Renal pelvis (tissue), 12 donors: ENCODE data around the gene GATM. TPM values are rescaled to one million over a fixed set of nuclear protein-coding genes. Genes with fewer than 3 reads are reported as not detected.

ENCODE experiments used
- DNase-seq: peaks from one replicate; pipeline ENCODE4 v3.0.0-alpha.2; 2013
- long read RNA-seq, 16 experiments: transcript quantifications; one replicate each; lab custom pipeline, GENCODE V29; 2026
- polyA plus RNA-seq, 3 donors: library from polyadenylated mRNA; unstranded; fragments of 120-200 nt; gene quantifications; one replicate each; pipeline ENCODE4 v1.2.1, GENCODE V29; 2013; ENCODE audit not compliant: insufficient read length in 3 of 3

Gene GATM
- 100 to 1,000 TPM; 214 to 245 (median 232) TPM for polyA plus RNA-seq
- long read RNA-seq, donor 1, transcript GATM-201 (9 exons, 2,597 nt), result major isoform, 48 of 168 reads
- long read RNA-seq, donor 1, partial matches to known transcripts, result 116 of 168 reads
- long read RNA-seq, donor 1, other reads (novel, unspliced or antisense), result 0 of 168 reads
- long read RNA-seq, donor 2, transcript GATM-201 (9 exons, 2,597 nt), result major isoform, 96 of 118 reads
- long read RNA-seq, donor 2, transcript GATM-207 (8 exons, 3,911 nt), result minor isoform, 5 of 118 reads
- long read RNA-seq, donor 2, partial matches to known transcripts, result 16 of 118 reads
- long read RNA-seq, donor 2, other reads (novel, unspliced or antisense), result 0 of 118 reads
- long read RNA-seq, donor 3, transcript GATM-201 (9 exons, 2,597 nt), result major isoform, 26 of 34 reads
- long read RNA-seq, donor 3, partial matches to known transcripts, result 8 of 34 reads
- long read RNA-seq, donor 3, other reads (novel, unspliced or antisense), result 0 of 34 reads
- long read RNA-seq, donor 4, transcript GATM-201 (9 exons, 2,597 nt), result major isoform, 56 of 283 reads
- long read RNA-seq, donor 4, partial matches to known transcripts, result 225 of 283 reads
- long read RNA-seq, donor 4, other reads (novel, unspliced or antisense), result 0 of 283 reads
- long read RNA-seq, donor 5, transcript GATM-201 (9 exons, 2,597 nt), result major isoform, 26 of 34 reads
- long read RNA-seq, donor 5, partial matches to known transcripts, result 6 of 34 reads
- long read RNA-seq, donor 5, other reads (novel, unspliced or antisense), result 0 of 34 reads
- long read RNA-seq, donor 6, transcript GATM-201 (9 exons, 2,597 nt), result major isoform, 60 of 68 reads
- long read RNA-seq, donor 6, partial matches to known transcripts, result 0 of 68 reads
- long read RNA-seq, donor 6, other reads (novel, unspliced or antisense), result 0 of 68 reads
- long read RNA-seq, donor 7, transcript GATM-207 (8 exons, 3,911 nt), result minor isoform, 8 of 79 reads
- long read RNA-seq, donor 7, transcript GATM-201 (9 exons, 2,597 nt), result major isoform, 48 of 79 reads
- long read RNA-seq, donor 7, partial matches to known transcripts, result 21 of 79 reads
- long read RNA-seq, donor 7, other reads (novel, unspliced or antisense), result 0 of 79 reads
- long read RNA-seq, donor 8, partial matches to known transcripts, result 7 of 10 reads
- long read RNA-seq, donor 8, other reads (novel, unspliced or antisense), result 0 of 10 reads
- long read RNA-seq, donor 9, transcript GATM-201 (9 exons, 2,597 nt), result major isoform, 85 of 303 reads
- long read RNA-seq, donor 9, transcript GATM-207 (8 exons, 3,911 nt), result minor isoform, 5 of 303 reads
- long read RNA-seq, donor 9, partial matches to known transcripts, result 210 of 303 reads
- long read RNA-seq, donor 9, other reads (novel, unspliced or antisense), result 0 of 303 reads
- long read RNA-seq, donor 10, transcript GATM-201 (9 exons, 2,597 nt), result major isoform, 43 of 222 reads
- long read RNA-seq, donor 10, partial matches to known transcripts, result 176 of 222 reads
- long read RNA-seq, donor 10, other reads (novel, unspliced or antisense), result 0 of 222 reads
- long read RNA-seq, donor 11, transcript GATM-201 (9 exons, 2,597 nt), result major isoform, 33 of 48 reads
- long read RNA-seq, donor 11, partial matches to known transcripts, result 15 of 48 reads
- long read RNA-seq, donor 11, other reads (novel, unspliced or antisense), result 0 of 48 reads
- long read RNA-seq, donor 12, transcript GATM-207 (8 exons, 3,911 nt), result minor isoform, 7 of 354 reads
- long read RNA-seq, donor 12, transcript GATM-201 (9 exons, 2,597 nt), result major isoform, 119 of 354 reads
- long read RNA-seq, donor 12, partial matches to known transcripts, result 221 of 354 reads
- long read RNA-seq, donor 12, other reads (novel, unspliced or antisense), result 0 of 354 reads
- long read RNA-seq, donor 13, transcript GATM-201 (9 exons, 2,597 nt), result major isoform, 15 of 17 reads
- long read RNA-seq, donor 13, partial matches to known transcripts, result 0 of 17 reads
- long read RNA-seq, donor 13, other reads (novel, unspliced or antisense), result 0 of 17 reads
- long read RNA-seq, donor 14, result 0 reads
- long read RNA-seq, donor 15, result 0 reads
- long read RNA-seq, donor 16, transcript GATM-201 (9 exons, 2,597 nt), result major isoform, 54 of 232 reads
- long read RNA-seq, donor 16, partial matches to known transcripts, result 176 of 232 reads
- long read RNA-seq, donor 16, other reads (novel, unspliced or antisense), result 0 of 232 reads

GRCh38 chr15:45378149-45378912, at the start of gene GATM:
GATM (minus strand) TSS chr15:45378544; CDS start chr15:45378453, 91 bp downstream.
- DNase-seq, result peak; percentile 76

- DNase-seq, result no peak
These were observed 48.7 kb upstream of the GATM start for GRCh38 chr15:45427085-45427484.

- DNase-seq, result no peak
These were observed 46.8 kb upstream of the GATM start for GRCh38 chr15:45425135-45425534.

GRCh38 chr15:45424429-45424828, 46.1 kb upstream of the GATM start:
- DNase-seq, result no peak

GRCh38 chr15:45417303-45417950, 39.1 kb upstream of the GATM start:
- no peak for DNase-seq

- DNase-seq, result no peak
These were observed 36.0 kb upstream of the GATM start for GRCh38 chr15:45414215-45414885.

- DNase-seq, result no peak
These were observed 31.3 kb upstream of the GATM start for GRCh38 chr15:45409596-45409995.

GRCh38 chr15:45407786-45408185, 29.4 kb upstream of the GATM start:
- DNase-seq, result no peak

- DNase-seq, result peak; percentile 24
These were observed 24.9 kb upstream of the GATM start for GRCh38 chr15:45402955-45403877.

GRCh38 chr15:45402162-45402954, 24.0 kb upstream of the GATM start:
- DNase-seq, result peak; percentile 99

GRCh38 chr15:45401665-45402161, 23.4 kb upstream of the GATM start:
- DNase-seq, result no peak

- DNase-seq, result no peak
These were observed 21.3 kb upstream of the GATM start for GRCh38 chr15:45399381-45400212.

- DNase-seq, result no peak
These were observed 18.8 kb upstream of the GATM start for GRCh38 chr15:45397116-45397665.

GRCh38 chr15:45395943-45396342, 17.6 kb upstream of the GATM start:
- no peak for DNase-seq
